Prostate gland (tissue), 2 donors: ENCODE data around the gene TMEM135. TPM values are rescaled to one million over a fixed set of nuclear protein-coding genes. Genes with fewer than 3 reads are reported as not detected.

Experiments
- DNase-seq: peaks from one replicate; pipeline ENCODE4 v3.0.0-alpha.2; 2019; ENCODE audit warnings: low spot score
- H3K27ac ChIP-seq, 2 donors: fragments of 200-600 bp; sonication (generic); 2 replicates each; pipeline ENCODE4 v1.5.1; 2017 to 2019
- H3K27me3 ChIP-seq: fragments of 200-600 bp; sonication (generic); replicated peaks from 2 replicates; pipeline ENCODE4 v1.5.1; 2019; ENCODE audit not compliant: insufficient read depth
- H3K36me3 ChIP-seq, 2 donors: fragments of 200-600 bp; sonication (generic); 1 replicate in 1 of 2; 2 replicates in 1 of 2; pipeline versions ENCODE4 v1.5.1 to v1.8.1; 2017 to 2019
- H3K4me1 ChIP-seq: fragments of 200-600 bp; sonication (generic); replicated peaks from 2 replicates; pipeline ENCODE4 v1.5.1; 2019
- H3K4me3 ChIP-seq, 2 donors: fragments of 200-600 bp; sonication (generic); 2 replicates each; pipeline ENCODE4 v1.5.1; 2017 to 2019
- H3K9me3 ChIP-seq: fragments of 200-600 bp; sonication (generic); 2 replicates; pipeline ENCODE4 v1.5.1; 2017
- CTCF ChIP-seq, 4 experiments: fragments of 200-600 bp in 2 of 4; fragments of 450-650 bp in 2 of 4; sonication (generic) in 2 of 4; IDR thresholded peaks; 1 replicate in 3 of 4; 2 replicates in 1 of 4; pipeline ENCODE4 v1.5.1; 2016 to 2019; ENCODE audit warnings: antibody characterized with exemption in 4 of 4, mild to moderate bottlenecking in 2 of 4, moderate library complexity in 2 of 4
- POLR2A ChIP-seq: fragments of 450-650 bp; IDR thresholded peaks from one replicate; pipeline ENCODE4 v1.6.1; 2016; ENCODE audit warnings: antibody characterized with exemption, mild to moderate bottlenecking
- POLR2AphosphoS5 ChIP-seq: sonication (generic); formaldehyde crosslinking; IDR thresholded peaks from one replicate; pipeline ENCODE4 v1.6.1; 2017; ENCODE audit warnings: antibody characterized with exemption
- WGBS: methylation state at CpG from one replicate; pipeline ENCODE4 v1.1.5; 2018; 5-methylcytosine and 5-hydroxymethylcytosine counted together
- intact Hi-C: fragments of 100-400 bp; cut with DNase I; formaldehyde crosslinking; loops from one replicate; pipeline ENCODE4 v1.14.2; 2022
- total RNA-seq, 2 donors: library from RNA; depleted of rRNA; stranded (reverse); fragments of >200 nt; gene quantifications; one replicate each; pipeline ENCODE4 v1.1.0, GENCODE V29; 2016

Gene TMEM135
- total RNA-seq, 2 donors from 2014 or later: 22.3 to 42.1 TPM

DNA sequence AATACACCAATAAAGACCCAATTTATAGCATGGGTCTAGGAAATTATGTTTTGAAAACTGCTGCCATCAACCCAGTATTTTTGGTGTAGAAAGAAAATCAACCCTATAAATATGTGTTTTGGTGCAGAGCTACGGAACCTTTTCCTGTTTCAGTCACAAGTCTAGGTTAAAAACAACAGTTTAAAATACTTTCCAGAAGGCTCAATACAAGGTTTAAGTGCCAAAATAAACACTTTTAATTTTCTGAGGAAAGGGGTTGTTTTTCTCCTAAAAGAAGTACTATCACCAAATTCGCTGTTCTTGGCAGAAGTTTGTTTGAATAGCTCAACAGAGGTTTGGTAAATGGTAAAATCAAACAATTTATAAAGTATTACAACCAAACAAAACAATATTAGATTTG, 201.3 kb downstream of the TMEM135 start:
- 37% methylated on average over 2 of the region's 2 CpGs for WGBS
- DNase-seq: no peak
- Histone ChIP-seq H3K9me3 (no peaks in the 10 kb centered on the region), H3K4me3 (no peak overlapping the region), H3K27me3 (no peaks in the 10 kb centered on the region), H3K27ac (no peak overlapping the region), H3K36me3 (no peaks in the 10 kb centered on the region), H3K4me1 (no peaks in the 10 kb centered on the region)
- no peak for TF ChIP-seq POLR2A
- no peak for TF ChIP-seq CTCF (IDR thresholded peaks at IDR 0.05)
- no peak for TF ChIP-seq POLR2AphosphoS5
- intact Hi-C loops: no loop called here

DNA sequence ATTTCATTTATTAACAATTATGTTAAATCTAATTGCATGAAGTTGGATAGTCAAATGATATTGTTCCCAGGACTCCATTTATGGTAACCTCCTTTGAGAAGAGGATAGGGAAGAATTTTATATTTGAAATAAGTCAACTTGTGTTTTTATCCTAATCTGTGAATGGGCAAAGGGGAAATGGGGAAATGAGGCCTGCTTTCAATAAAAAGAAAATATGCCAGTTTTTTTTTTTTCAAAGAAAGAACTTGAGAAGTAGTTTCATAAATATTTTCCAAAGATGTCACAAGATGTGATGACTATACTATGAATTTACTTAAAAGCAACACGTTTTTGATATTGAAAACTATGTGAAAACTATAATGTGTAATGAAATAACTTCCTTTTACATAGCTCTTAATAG, 201.8 kb downstream of the TMEM135 start:
- Histone ChIP-seq H3K27me3 (no peaks in the 10 kb centered on the region), H3K9me3 (no peaks in the 10 kb centered on the region), H3K27ac (no peak overlapping the region), H3K4me1 (no peaks in the 10 kb centered on the region), H3K4me3 (no peak overlapping the region), H3K36me3 (no peaks in the 10 kb centered on the region)
- intact Hi-C loops: no loop called here
- WGBS: 73% methylated on average over 1 of the region's 1 CpG
- DNase-seq: no peak
- TF ChIP-seq POLR2A (no peak), POLR2AphosphoS5 (no peak), CTCF (IDR thresholded peaks at IDR 0.05) (no peak)

DNA sequence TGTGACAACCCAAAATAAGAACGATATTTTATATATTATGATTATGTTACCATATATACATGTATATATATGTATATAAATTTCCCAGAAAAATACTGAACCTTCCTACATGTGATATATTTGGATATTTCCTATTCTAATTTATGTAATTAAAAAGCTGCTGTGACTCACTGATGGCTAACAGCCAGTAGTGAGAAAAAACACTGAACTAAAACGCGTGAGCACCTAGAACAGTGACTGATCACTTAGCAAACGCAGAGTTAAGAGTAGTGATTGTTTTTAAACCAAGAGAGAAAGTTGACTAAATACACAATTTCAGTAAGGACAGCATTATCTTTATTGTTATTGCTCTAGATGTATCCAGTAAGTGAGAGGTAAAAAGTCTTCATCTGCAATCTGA, 213.8 kb downstream of the TMEM135 start:
- 88% methylated on average over 4 of the region's 4 CpGs for WGBS
- H3K4me1 ChIP-seq: no peaks in the 10 kb centered on the region
- H3K27ac ChIP-seq: no peak overlapping the region
- H3K27me3 ChIP-seq: no peaks in the 10 kb centered on the region
- H3K36me3 ChIP-seq: no peaks in the 10 kb centered on the region
- no peak for DNase-seq
- intact Hi-C loops: no loop called here
- H3K9me3 ChIP-seq: no peaks in the 10 kb centered on the region
- H3K4me3 ChIP-seq: no peak overlapping the region
- TF ChIP-seq POLR2A (no peak), POLR2AphosphoS5 (no peak)

GRCh38 chr11:87252869-87253268, 215.1 kb downstream of the TMEM135 start:
- no peaks in the 10 kb centered on the region for H3K36me3 ChIP-seq
- no peak overlapping the region for H3K4me3 ChIP-seq
- no peak for TF ChIP-seq POLR2AphosphoS5
- no peak for TF ChIP-seq CTCF (IDR thresholded peaks at IDR 0.05)
- TF ChIP-seq POLR2A: no peak
- no peaks in the 10 kb centered on the region for H3K27me3 ChIP-seq
- no peak overlapping the region for H3K27ac ChIP-seq
- no peaks in the 10 kb centered on the region for H3K4me1 ChIP-seq
- H3K9me3 ChIP-seq: no peaks in the 10 kb centered on the region
- DNase-seq: no peak
- intact Hi-C loops: no loop called here

- Histone ChIP-seq H3K36me3 (no peaks in the 10 kb centered on the region), H3K4me3 (no peak overlapping the region), H3K9me3 (no peaks in the 10 kb centered on the region), H3K27me3 (no peaks in the 10 kb centered on the region), H3K4me1 (no peaks in the 10 kb centered on the region), H3K27ac (no peak overlapping the region)
- WGBS: 95% methylated on average over 2 of the region's 2 CpGs
- DNase-seq: no peak
- intact Hi-C loops: no loop called here
- TF ChIP-seq POLR2AphosphoS5: no peak
- no peak for TF ChIP-seq POLR2A
- no peak for TF ChIP-seq CTCF (IDR thresholded peaks at IDR 0.05)
Measured at GRCh38 chr11:87254562-87254961, 216.8 kb downstream of the TMEM135 start.
